GM12891 (cell line): ENCODE results near the gene TPGS1.
"Not testable (repeated sequence)": the region's sequence is repeated elsewhere in the genome, so short reads cannot be mapped to it uniquely, and the experiment has no call there.

Source experiments
- DNase-seq: peaks from one replicate; pipeline ENCODE4 v3.0.0; 2011; ENCODE audit warnings: low spot score; ENCODE audit not compliant: insufficient read length
- FAIRE-seq: peaks from 2 replicates; lab custom pipeline; 2011; peaks lifted over from hg19 to GRCh38; lab: Jason Lieb, UNC
- PAX5 ChIP-seq: IDR thresholded peaks from 2 replicates; pipeline ENCODE4 v1.6.1; 2011; ENCODE audit warnings: low read length, moderate library complexity, mild to moderate bottlenecking; ENCODE audit not compliant: insufficient read depth, severe bottlenecking
- POLR2A ChIP-seq: IDR thresholded peaks from 2 replicates; pipeline ENCODE4 v1.6.1; 2011; ENCODE audit warnings: low read depth, low read length, control low read depth
- POLR2AphosphoS5 ChIP-seq: IDR thresholded peaks from 2 replicates; pipeline ENCODE4 v1.6.1; 2011; ENCODE audit warnings: low read depth, low read length, control low read depth
- POU2F2 ChIP-seq: IDR thresholded peaks from 2 replicates; pipeline ENCODE4 v1.6.1; 2011; ENCODE audit warnings: low read depth, mild to moderate bottlenecking, control low read depth, low read length, moderate library complexity
- SPI1 ChIP-seq: IDR thresholded peaks from 2 replicates; pipeline ENCODE4 v1.6.1; 2011; ENCODE audit warnings: low read depth, low read length, control low read depth
- TAF1 ChIP-seq: IDR thresholded peaks from 2 replicates; pipeline ENCODE4 v1.6.1; 2011; ENCODE audit warnings: low read depth, low read length, control low read depth

TPGS1 gene

GRCh38 chr19:478236-478903, 28.9 kb upstream of the TPGS1 start:
- DNase-seq = no peak
- FAIRE-seq = no peak
- TF ChIP-seq SPI1 (no peak), PAX5 (no peak), POLR2AphosphoS5 (no peak), POLR2A (no peak), POU2F2 (no peak), TAF1 (no peak)

DNA sequence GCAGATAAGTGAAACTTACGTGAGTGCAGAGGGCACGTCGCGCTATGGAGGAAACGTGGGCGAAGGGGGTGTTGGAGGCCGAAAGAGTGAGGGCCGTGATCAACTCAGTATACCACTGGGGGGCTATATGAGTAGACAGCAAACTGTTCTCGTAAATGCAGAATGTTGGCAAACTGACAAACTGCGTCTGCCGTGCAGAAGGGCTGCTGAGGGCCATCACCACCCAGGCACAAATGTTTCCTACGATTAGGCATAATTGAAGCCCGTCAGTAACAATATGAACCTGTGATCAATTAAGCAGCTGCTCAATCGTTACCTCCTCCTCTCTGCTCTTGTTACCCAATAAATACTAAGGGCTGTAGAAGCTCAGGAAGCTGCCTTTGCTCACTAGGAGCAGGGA, 28.3 kb upstream of the TPGS1 start:
- no peak for DNase-seq
- no peak for FAIRE-seq
- TF ChIP-seq PAX5 = no peak
- TF ChIP-seq POU2F2 = no peak
- TF ChIP-seq TAF1 = no peak
- no peak for TF ChIP-seq POLR2AphosphoS5
- no peak for TF ChIP-seq POLR2A
- TF ChIP-seq SPI1 = no peak

- no peak for FAIRE-seq
- no peak for DNase-seq
- no peak for TF ChIP-seq PAX5
- TF ChIP-seq POLR2AphosphoS5 = no peak
- no peak for TF ChIP-seq POLR2A
- no peak for TF ChIP-seq TAF1
- no peak for TF ChIP-seq SPI1
Observed at GRCh38 chr19:480016-480855, 27.1 kb upstream of the TPGS1 start.

DNA sequence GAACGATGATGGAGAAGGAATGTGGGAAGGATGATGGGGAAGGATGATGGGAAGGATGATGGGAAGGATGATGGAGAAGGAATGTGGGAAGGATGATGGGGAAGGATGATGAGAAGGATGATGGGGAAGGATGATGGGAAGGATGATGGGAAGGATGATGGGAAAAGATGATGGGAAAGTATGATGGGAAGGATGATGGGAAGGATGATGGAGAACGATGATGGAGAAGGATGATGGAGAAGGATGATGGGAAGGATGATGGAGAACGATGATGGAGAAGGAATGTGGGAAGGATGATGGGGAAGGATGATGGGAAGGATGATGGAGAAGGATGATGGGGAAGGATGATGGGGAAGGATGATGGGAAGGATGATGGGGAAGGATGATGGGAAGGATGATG, 26.2 kb upstream of the TPGS1 start:
- not testable (repeated sequence) for DNase-seq, FAIRE-seq

DNA sequence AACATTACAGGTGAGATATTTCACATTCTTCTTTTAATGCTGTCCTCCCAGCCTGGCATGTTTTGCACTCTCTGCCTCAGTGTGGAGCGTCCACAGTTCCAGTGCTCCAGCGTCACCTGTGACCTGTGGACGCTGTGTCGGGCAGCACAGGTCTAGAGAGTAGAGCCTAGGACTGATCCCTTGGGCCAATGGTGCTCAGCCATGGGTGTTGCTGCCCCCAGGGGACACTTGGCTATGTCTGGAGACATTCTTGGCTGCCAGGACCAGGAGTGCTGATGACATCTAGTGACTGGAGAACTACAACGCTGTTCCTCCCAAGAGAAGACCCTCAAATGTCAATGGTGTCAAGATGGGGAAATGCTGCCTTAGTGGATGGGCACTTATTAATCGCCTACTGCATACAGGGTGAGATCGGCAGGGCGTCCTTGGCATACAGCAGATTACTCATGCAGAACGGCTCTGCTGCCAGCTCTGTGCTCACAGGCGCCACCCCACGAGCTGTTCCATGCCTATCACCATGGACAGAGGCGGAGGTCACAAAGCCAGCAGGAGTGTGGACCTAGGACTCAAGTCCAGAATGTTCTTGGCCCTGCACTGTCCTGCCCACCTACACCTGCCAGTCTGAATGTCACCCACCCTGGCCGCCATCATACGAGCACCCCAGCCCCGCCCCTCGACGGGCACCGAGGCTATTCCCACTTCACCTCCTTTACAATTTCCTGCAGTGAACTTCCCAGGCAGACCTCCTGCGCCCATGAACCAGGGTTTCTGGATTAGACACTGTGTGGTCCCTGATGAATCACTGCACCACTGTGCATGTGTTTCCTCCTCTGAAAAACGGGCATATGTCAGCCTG, 24.9 kb upstream of the TPGS1 start:
- no peak for DNase-seq
- no peak for TF ChIP-seq POLR2A
- no peak for TF ChIP-seq POLR2AphosphoS5
- no peak for TF ChIP-seq POU2F2
- no peak for TF ChIP-seq PAX5
- TF ChIP-seq SPI1 = no peak
- TF ChIP-seq TAF1 = no peak
- FAIRE-seq = peak; percentile 13

DNA sequence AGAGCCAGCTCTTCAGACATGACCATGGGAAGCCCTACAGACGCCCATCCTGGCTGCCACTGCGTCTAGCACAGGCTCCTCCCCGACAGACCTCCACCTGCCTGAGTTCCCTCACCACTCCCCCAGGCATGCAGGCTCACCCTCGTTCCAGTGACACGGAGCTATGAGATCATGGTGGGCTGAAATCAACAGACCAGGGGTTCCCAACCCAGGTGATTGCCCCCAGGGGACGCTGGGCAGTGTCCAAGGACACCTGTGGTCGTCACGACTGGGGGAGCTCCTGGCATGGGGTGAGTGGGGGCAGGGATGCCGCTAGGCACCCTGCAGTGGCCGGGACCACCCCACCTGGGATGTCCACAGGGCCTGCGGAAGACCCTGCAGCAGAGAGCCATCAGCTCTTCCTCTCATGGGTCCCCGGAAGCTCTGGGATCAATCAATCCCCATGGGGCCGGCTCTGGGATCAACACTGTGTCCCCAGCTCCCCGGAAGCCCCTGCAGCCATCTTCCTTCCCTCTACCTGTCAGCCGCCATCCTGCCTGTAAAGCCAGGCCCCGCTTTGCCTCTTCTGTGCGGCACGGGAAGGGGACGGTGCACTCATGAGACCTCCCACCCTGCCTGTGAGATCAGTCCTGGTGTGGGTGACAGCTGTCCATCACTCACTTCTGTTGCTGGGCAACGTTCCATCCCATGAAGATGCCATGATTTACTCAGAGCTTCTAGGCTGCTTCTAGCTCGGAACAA, 23.8 kb upstream of the TPGS1 start:
- no peak for TF ChIP-seq POLR2A
- no peak for TF ChIP-seq POU2F2
- no peak for TF ChIP-seq PAX5
- TF ChIP-seq TAF1 = no peak
- no peak for TF ChIP-seq SPI1
- TF ChIP-seq POLR2AphosphoS5 = no peak
- DNase-seq (no peak), FAIRE-seq (no peak)

DNA sequence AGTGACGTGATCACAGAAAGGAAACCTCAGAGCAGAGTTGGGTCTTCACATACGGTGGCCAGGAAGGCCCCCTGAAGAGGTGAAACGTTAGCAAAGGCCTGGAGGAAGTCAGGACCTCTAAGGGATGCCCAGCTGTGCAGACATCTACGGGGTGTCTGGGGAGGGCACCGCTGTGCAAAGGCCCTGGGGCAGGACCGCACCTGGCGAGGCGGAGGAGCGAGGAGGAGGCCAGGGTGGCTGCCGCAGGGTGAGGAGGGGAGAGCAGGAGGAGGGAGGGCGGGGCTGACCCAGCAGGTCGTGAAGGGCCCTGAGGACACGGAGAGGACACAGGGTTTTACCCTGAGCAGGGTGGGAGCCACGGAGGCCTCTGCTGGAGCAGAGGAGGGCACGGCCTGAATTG, 22.8 kb upstream of the TPGS1 start:
- TF ChIP-seq POLR2AphosphoS5 = no peak
- TF ChIP-seq PAX5 = no peak
- TF ChIP-seq POLR2A = no peak
- no peak for TF ChIP-seq SPI1
- FAIRE-seq (no peak), DNase-seq (no peak)

DNA sequence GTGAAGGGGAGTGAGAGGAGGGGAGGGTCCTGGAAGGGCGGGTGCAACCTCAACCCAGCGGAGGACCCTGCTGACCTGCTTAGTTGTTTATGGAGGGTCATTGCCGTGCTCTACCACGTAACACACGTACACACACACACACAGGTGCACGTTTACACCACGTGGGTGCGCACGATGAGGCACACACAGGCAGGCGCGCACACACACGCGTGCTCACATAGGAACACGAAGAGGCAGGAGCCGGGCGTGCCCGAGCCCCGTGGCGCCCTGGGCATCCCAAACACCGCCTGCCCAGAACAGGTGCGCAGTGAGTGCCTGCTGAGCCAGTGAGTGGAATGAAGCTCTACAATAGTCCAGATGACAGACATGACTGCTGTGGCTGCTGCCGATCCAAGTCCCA, 22.2 kb upstream of the TPGS1 start:
- TF ChIP-seq POLR2AphosphoS5 = no peak
- no peak for TF ChIP-seq PAX5
- no peak for TF ChIP-seq POU2F2
- TF ChIP-seq TAF1 = no peak
- no peak for TF ChIP-seq POLR2A
- no peak for TF ChIP-seq SPI1
- no peak for DNase-seq
- no peak for FAIRE-seq
